Skeletal muscle cell (primary cell): Measurements from ENCODE around the gene TBX15.

Experiments used
- DNase-seq: peaks from one replicate; pipeline ENCODE4 v3.0.0-alpha.2; 2010; ENCODE audit warnings: low read depth
- H3K4me3 ChIP-seq: 2 replicates; pipeline ENCODE4 v1.5.1; 2011; ENCODE audit warnings: low read depth, mild to moderate bottlenecking, control low read depth, low read length, moderate library complexity

Gene TBX15

DNA sequence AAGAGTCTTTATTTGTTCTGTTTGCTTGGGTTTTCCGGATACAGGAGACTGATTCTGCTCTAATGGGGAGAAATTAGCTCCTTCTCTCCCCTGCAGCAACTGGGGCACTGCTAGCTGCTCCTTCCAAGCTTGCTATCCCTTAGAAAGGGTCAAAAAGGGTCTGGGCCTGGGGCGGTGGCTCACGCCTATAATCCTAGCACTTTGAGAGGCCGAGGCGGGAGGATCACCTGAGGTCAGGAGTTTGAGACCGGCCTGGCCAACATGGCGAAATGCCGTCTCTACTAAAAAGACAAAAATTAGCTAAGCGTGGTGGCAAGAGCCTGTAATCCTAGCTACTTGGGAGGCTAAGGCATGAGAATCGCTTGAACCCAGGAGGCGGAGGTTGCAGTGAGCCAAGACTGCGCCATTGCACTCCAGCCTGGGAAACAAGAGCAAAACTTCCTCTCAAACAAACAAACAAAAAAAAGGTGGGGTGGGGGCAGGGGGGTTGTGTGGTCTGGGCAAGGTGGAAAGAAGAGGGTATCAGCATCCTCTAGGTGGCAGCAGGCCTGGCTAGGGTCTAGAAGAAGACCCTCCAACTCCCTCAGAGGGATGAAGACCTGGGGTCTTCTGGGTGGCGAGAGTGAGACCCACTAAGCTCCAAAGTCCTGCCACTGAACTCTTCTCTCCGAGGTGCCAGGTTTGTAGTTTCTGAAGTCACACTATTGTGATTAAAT is 15.4 kb upstream of the TBX15 start:
- no peak for DNase-seq
- no peak overlapping the region for H3K4me3 ChIP-seq

- peak; percentile 97 for DNase-seq
- H3K4me3 ChIP-seq: no peak overlapping the region
Measured at GRCh38 chr1:119002028-119002686, 14.0 kb upstream of the TBX15 start.

DNA sequence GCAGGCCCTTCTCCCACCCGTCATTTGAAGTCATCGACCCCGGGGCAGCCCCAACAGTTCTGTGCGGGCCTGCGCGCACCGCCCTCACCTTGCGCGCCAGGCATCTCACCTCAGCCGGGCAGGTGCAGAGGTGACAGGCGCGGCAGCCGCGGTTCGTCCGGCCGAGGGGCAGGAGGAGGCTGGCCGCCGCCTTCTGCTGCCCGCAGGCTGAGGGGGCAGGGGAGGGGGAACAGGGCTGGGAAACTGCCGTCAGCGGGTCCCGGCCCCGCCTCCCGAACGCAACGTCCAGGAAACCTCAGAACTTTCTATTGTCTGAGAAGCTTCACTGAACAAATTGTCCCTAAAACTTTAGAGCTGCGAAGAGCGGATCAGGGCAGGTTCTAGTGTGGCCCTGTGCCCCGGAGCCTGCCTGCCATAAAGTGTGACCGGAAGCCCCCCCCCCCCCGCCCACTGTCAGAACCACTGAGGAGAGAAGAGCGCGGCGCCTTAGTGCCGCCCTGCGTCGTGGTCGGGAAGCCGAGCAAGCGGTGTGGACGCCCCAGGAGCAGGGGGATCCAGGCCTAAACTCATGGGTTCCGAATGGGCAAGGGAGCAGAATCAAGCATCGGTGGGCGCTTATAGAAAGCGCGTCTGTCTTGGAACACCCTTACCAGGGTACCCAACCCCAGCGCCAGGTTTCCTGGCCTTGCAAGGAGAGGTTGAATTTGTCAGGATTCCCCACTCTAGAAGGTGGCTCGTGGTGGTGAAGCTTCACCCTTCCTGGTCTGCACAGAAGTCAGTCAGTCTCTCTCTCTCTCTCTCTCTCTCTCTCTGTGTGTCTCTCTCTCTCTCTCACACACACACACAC is 13.3 kb upstream of the TBX15 start:
- H3K4me3 ChIP-seq: peak overlapping the region; percentile 19
- no peak for DNase-seq

- no peak for DNase-seq
- H3K4me3 ChIP-seq: peak overlapping the region; percentile 19
Measured at GRCh38 chr1:119000371-119001180, 12.4 kb upstream of the TBX15 start.

DNA sequence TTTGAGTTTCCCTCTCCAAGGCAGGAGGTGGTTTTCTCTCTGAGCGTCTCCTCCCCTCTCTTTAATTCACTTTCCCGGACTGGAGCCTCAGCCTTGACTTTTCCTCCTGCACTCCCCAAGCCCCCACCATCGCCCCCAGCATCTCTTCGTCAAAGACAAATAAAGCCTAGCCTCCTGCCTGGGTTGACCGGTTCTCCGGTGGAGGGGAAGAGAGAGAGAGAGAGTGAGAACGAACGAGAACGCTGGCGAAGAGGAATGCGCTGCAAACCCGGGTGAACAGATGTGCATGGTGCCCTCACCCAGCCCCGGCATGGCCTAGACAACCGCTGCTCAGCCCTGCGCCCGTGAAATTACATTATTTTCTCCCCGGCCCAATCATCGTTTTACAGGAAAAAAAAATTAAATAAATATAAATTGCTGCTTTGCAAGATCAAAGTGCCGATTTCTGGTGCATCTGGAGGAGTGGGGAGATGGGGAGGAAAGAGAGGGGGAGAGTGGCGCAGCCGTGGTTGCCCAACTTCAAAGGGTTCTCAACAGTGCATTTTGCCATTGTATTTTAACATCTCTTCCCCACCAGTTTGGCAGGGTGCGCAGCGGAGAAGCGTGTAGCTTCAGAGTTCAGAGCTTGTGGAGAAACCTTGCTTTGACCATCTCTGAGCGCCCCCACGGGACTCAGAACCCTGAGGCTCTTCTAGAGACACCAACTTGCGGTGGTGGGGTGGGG is 11.4 kb upstream of the TBX15 start:
- DNase-seq: no peak
- H3K4me3 ChIP-seq: no peak overlapping the region

- H3K4me3 ChIP-seq: no peak overlapping the region
- no peak for DNase-seq
Measured at GRCh38 chr1:118998171-118998570, 10.0 kb upstream of the TBX15 start.

GRCh38 chr1:118997225-118997624 is 9.1 kb upstream of the TBX15 start:
- DNase-seq: no peak
- H3K4me3 ChIP-seq: no peak overlapping the region

DNA sequence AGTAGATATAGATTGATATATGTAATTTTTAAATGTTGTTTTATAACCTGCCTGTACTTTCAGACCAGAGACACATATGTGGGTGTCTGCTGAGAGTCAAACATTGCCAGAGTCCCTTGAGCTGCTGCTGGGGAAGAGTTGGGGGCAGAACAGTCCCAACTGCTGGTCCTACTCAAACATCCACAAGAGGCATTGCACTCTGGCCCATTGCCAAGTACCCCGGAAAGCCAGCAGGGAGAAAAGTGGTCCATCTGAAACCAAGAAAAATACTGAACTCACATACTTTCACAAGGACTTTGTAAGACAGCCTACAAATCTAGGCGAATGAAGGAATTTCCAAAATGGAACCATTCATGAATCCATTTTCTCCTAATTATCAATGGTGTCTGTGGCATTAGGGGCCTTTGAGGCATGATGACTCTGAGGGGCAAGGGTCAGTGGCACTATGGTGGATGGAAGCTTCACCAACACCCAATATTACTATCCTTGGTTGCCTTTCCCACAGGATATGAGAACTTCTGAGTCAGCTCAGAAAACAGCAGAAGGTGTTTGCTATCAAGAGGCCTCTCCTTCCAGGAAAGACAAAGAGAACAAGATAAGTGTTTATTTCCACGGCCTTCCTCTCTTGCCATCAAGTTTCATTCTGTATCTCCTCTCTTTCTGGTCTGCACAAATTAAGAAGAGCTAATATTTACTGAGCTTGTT is 7.3 kb upstream of the TBX15 start:
- no peak overlapping the region for H3K4me3 ChIP-seq
- no peak for DNase-seq

GRCh38 chr1:118993700-118994026 is 5.5 kb upstream of the TBX15 start:
- DNase-seq: no peak
- H3K4me3 ChIP-seq: no peak overlapping the region

- no peak for DNase-seq
Measured at GRCh38 chr1:118992868-118993699, 4.9 kb upstream of the TBX15 start.

DNA sequence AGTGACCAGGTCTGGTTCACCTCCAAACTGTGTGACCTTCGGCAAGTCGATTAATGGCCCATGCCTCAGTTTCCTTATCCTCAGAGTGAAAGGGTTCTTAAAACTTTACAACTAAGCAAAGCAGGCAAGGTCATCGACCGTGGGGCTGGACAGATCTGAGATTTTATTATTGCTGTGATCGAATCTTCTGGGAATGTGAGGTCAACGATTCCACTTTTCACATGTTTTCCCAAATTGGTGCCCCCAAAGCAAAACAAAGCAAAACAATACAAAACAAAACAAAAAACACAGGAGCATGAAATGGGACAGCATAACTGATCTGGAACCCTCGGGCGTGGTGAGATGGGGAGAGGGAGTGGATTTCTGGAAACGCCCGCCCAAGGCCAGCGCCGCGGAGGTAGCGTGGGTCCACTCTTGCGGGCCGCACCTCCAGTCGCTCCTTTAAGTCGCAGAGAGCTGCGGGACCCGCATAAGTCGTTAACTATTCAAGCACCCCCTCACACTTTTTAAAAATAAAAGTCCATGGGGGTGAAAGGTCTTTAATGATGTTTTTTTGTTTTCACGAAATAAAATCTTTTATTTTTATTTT is 4.2 kb upstream of the TBX15 start:
- DNase-seq: no peak
- H3K4me3 ChIP-seq: no peak overlapping the region

More at GRCh38 chr1:118992868-118993699, 4.9 kb upstream of the TBX15 start:
- H3K4me3 ChIP-seq: no peak overlapping the region

GRCh38 chr1:118991448-118991847 is 3.3 kb upstream of the TBX15 start:
- DNase-seq: no peak
- no peak overlapping the region for H3K4me3 ChIP-seq

DNA sequence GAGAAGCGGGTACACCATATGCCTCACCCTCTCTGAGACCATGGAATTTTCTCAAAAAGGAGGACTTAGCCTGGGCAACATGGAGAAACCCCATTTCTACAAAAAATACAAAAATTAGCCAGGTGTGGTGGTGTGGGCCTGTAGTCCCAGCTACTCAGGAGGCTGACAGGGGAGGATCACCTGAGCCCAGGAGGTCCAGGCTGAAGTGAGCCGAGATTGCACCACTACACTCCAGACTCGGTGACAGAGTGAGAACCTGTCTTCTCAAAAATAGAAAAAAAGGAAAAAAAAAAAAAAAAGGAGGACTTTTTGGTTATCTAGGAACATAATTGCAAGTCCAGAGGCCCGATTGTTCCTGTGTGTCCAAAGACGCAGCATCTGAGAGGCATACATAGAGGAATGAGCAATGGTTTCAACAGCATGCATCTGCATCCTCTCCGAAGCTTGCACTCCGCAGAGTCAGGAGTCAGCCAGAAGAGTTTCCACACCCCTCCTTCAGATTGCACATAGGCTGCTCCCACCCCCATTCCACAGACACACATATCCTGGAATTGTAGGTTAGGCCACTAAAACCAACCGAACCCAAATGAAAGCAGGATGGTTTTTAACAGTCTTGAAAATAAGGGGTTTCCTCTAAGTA is 2.5 kb upstream of the TBX15 start:
- DNase-seq: peak; percentile 82
- no peak overlapping the region for H3K4me3 ChIP-seq

- DNase-seq: peak; percentile 73
- peak overlapping the region; percentile 73 for H3K4me3 ChIP-seq
Measured at GRCh38 chr1:118989878-118990378, 1.8 kb upstream of the TBX15 start.

DNA sequence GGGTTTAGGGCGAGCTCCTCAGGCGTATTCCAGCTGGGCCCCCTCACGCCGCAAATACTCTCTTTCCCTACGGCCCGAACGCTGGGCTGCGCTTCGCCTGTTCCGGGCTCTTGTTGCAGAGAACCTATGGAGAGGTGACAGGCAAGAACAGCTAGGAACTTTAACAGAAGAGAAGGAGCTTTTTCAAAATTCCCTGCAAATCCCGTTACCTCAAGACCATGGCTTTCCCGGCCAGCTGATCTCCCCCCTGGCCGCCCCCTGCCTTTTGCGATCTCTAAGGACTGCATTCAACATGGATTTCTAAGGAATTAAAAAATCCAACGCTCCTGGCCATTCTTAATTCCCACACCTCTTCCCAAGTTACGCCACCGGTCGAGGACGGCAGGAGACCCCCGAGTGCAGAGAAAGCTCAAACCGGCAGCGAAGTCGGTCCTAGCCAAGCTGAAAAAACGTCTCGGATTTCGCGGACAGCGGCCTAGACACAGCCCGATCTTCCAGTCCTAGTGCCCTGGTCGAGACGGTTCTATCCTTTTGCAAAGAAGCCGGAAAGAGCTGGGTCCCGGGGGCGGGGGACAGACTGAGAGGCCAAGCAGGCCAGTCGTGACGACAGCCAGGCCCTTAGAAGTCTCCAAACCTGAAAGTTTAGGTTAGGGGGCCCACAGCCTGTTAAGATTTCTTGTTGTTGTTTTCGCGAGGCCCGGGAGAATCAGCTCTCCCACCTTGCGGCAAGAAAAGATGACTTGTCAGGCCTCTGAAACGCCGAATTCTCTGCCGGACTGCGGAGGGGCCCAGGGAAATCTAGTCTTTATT is 1.1 kb upstream of the TBX15 start:
- DNase-seq: no peak
- peak overlapping the region; percentile 73 for H3K4me3 ChIP-seq
